ENCODE measurements around the gene CSPG4.

DNA sequence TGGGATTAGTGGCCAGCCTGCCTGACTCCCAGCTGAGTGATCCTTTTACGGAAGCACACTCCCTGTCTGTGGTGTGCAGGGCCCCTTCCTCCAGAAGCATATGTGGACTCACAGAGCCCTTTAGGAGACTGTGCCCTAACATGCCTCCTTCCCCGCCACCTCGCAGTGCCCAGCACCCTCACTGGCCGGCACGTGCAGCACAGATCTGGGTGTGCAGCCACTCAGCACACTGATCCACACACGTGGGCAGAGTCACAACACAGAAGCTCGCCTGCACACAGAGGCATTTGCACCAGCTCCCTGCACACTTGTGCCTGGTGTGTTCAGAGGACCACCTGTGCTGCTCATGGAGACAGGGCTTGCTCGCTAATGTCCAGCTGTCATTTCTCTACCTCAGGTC is 23.6 kb upstream of the CSPG4 start:
- TF ChIP-seq KLF6 (CRISPR knock-in tag; IDR thresholded peaks at IDR 0.05) (no peak), SOX6 (IDR thresholded peaks at IDR 0.05) (no peak), SOX6 (CRISPR knock-in tag; IDR thresholded peaks at IDR 0.05) (no peak), EP300 (IDR thresholded peaks at IDR 0.05; ENCODE audit: low read depth in 2 of 2, low read length in 2 of 2) (no peak), EP300 (CRISPR knock-in tag; IDR thresholded peaks at IDR 0.05; ENCODE audit: borderline replicate concordance) (no peak), FOXP1 (IDR thresholded peaks at IDR 0.05) (no peak), FOXP1 (CRISPR knock-in tag; IDR thresholded peaks at IDR 0.05) (no peak), TP53 (CRISPR knock-in tag; conservative IDR thresholded peaks at IDR 0.05) (no peak), RELA (CRISPR knock-in tag; IDR thresholded peaks at IDR 0.05) (no peak)

Data from HepG2 (cell line).